Loucy (cell line): ENCODE results near the gene GALNT1.
A peak's percentile ranks its signal among the peaks of the same experiment; 100 is the strongest.

ENCODE experiments used
- H2AFZ ChIP-seq: fragments of 200-600 bp; sonication (generic); 2 replicates; pipeline ENCODE4 v1.6.0; 2016; ENCODE audit warnings: antibody characterized with exemption, mild to moderate bottlenecking, low read length, moderate library complexity
- H3F3A ChIP-seq: fragments of 200-600 bp; 2 replicates; pipeline ENCODE4 v1.6.0; 2016; ENCODE audit warnings: antibody characterized with exemption, low read depth, mild to moderate bottlenecking
- H3K27me3 ChIP-seq: fragments of 200-600 bp; sonication (generic); 2 replicates; pipeline ENCODE4 v1.6.1; 2014; ENCODE audit warnings: low read length, mild to moderate bottlenecking; ENCODE audit not compliant: insufficient read depth, poor library complexity, severe bottlenecking
- H3K36me3 ChIP-seq: fragments of 200-600 bp; sonication (generic); 2 replicates; pipeline ENCODE4 v1.6.1; 2016; ENCODE audit warnings: low read length; ENCODE audit not compliant: insufficient read depth
- H3K4me1 ChIP-seq: fragments of 200-600 bp; sonication (generic); 2 replicates; pipeline ENCODE4 v1.5.1; 2014; ENCODE audit warnings: low read length, mild to moderate bottlenecking; ENCODE audit not compliant: insufficient read depth, poor library complexity, severe bottlenecking
- H3K4me2 ChIP-seq: fragments of 200-600 bp; sonication (generic); 2 replicates; pipeline ENCODE4 v1.6.0; 2014; ENCODE audit warnings: antibody characterized with exemption, low read length, low read depth, mild to moderate bottlenecking; ENCODE audit not compliant: poor library complexity, severe bottlenecking
- H3K4me3 ChIP-seq: fragments of 200-600 bp; sonication (generic); 2 replicates; pipeline ENCODE4 v1.5.1; 2014; ENCODE audit warnings: low read length, mild to moderate bottlenecking, mixed read lengths; ENCODE audit not compliant: poor library complexity, severe bottlenecking
- H3K79me2 ChIP-seq: fragments of 200-600 bp; sonication (generic); 2 replicates; pipeline ENCODE4 v1.6.1; 2014; ENCODE audit warnings: low read length; ENCODE audit not compliant: insufficient read depth
- H3K9ac ChIP-seq: fragments of 200-600 bp; sonication (generic); 2 replicates; pipeline ENCODE4 v1.6.0; 2014; ENCODE audit warnings: mild to moderate bottlenecking, low read depth, low read length, moderate library complexity; ENCODE audit not compliant: poor library complexity, severe bottlenecking
- H3K9me2 ChIP-seq: fragments of 200-600 bp; sonication (generic); replicated peaks from 2 replicates; pipeline ENCODE4 v1.6.1; 2016; ENCODE audit warnings: low read depth, low read length, mixed read lengths
- H3K9me3 ChIP-seq: fragments of 200-600 bp; sonication (generic); 2 replicates; pipeline ENCODE4 v1.6.1; 2014; ENCODE audit warnings: mild to moderate bottlenecking, antibody characterized with exemption, low read length, low read depth; ENCODE audit not compliant: insufficient read depth
- H4K20me1 ChIP-seq: fragments of 200-600 bp; sonication (generic); 2 replicates; pipeline ENCODE4 v1.6.0; 2014; ENCODE audit warnings: antibody characterized with exemption, low read length, mild to moderate bottlenecking; ENCODE audit not compliant: insufficient read depth, poor library complexity, severe bottlenecking
- CTCF ChIP-seq: fragments of 200-600 bp; sonication (generic); conservative IDR thresholded peaks from 2 replicates; pipeline ENCODE4 v1.5.1; 2014; ENCODE audit warnings: mild to moderate bottlenecking, antibody characterized with exemption, low read length
- EZH2phosphoT487 ChIP-seq: fragments of 200-600 bp; IDR thresholded peaks from 2 replicates; pipeline ENCODE4 v1.6.1; 2018; ENCODE audit warnings: antibody characterized with exemption, mild to moderate bottlenecking, moderate library complexity, borderline replicate concordance

GALNT1 gene

GRCh38 chr18:35605686-35606417 lies 24.3 kb downstream of the GALNT1 start:
- Histone ChIP-seq H3K27me3 (no peaks in the 10 kb centered on the region), H3K79me2 (peaks cover 85% of the 10 kb centered on the region), H3K9me2 (no peaks in the 10 kb centered on the region), H3K4me1 (peaks cover 19% of the 10 kb centered on the region), H3K36me3 (no peaks in the 10 kb centered on the region), H3K4me2 (peak overlapping the region; percentile 19), H3K4me3 (no peak overlapping the region), H3F3A (no peaks in the 10 kb centered on the region), H4K20me1 (peaks cover 4% of the 10 kb centered on the region), H3K9ac (no peak overlapping the region), H3K9me3 (peaks cover 18% of the 10 kb centered on the region), H2AFZ (no peak overlapping the region)
- TF ChIP-seq EZH2phosphoT487 (no peak), CTCF (no peak)

GRCh38 chr18:35609236-35609635 lies 27.7 kb downstream of the GALNT1 start:
- H3K4me2 ChIP-seq: no peak overlapping the region
- H3K4me1 ChIP-seq: peaks cover 28% of the 10 kb centered on the region
- no peak overlapping the region for H3K9ac ChIP-seq
- peaks cover 4% of the 10 kb centered on the region for H4K20me1 ChIP-seq
- no peaks in the 10 kb centered on the region for H3F3A ChIP-seq
- H3K9me3 ChIP-seq: no peaks in the 10 kb centered on the region
- TF ChIP-seq EZH2phosphoT487 (no peak), CTCF (no peak)
- no peaks in the 10 kb centered on the region for H3K9me2 ChIP-seq
- H2AFZ ChIP-seq: no peak overlapping the region
- H3K79me2 ChIP-seq: peaks cover 84% of the 10 kb centered on the region
- no peaks in the 10 kb centered on the region for H3K36me3 ChIP-seq
- no peak overlapping the region for H3K4me3 ChIP-seq
- no peaks in the 10 kb centered on the region for H3K27me3 ChIP-seq

GRCh38 chr18:35610089-35610488 lies 28.5 kb downstream of the GALNT1 start:
- H3K27me3 ChIP-seq: no peaks in the 10 kb centered on the region
- H3K9me2 ChIP-seq: no peaks in the 10 kb centered on the region
- H3K4me2 ChIP-seq: no peak overlapping the region
- peaks cover 28% of the 10 kb centered on the region for H3K4me1 ChIP-seq
- H3K79me2 ChIP-seq: peaks cover 83% of the 10 kb centered on the region
- H3K36me3 ChIP-seq: no peaks in the 10 kb centered on the region
- H3F3A ChIP-seq: no peaks in the 10 kb centered on the region
- H3K9ac ChIP-seq: no peak overlapping the region
- TF ChIP-seq EZH2phosphoT487 (no peak), CTCF (no peak)
- H4K20me1 ChIP-seq: peaks cover 4% of the 10 kb centered on the region
- no peak overlapping the region for H2AFZ ChIP-seq
- H3K4me3 ChIP-seq: no peak overlapping the region
- no peaks in the 10 kb centered on the region for H3K9me3 ChIP-seq
